ENCODE results near the gene GCG.

GCG gene

DNA sequence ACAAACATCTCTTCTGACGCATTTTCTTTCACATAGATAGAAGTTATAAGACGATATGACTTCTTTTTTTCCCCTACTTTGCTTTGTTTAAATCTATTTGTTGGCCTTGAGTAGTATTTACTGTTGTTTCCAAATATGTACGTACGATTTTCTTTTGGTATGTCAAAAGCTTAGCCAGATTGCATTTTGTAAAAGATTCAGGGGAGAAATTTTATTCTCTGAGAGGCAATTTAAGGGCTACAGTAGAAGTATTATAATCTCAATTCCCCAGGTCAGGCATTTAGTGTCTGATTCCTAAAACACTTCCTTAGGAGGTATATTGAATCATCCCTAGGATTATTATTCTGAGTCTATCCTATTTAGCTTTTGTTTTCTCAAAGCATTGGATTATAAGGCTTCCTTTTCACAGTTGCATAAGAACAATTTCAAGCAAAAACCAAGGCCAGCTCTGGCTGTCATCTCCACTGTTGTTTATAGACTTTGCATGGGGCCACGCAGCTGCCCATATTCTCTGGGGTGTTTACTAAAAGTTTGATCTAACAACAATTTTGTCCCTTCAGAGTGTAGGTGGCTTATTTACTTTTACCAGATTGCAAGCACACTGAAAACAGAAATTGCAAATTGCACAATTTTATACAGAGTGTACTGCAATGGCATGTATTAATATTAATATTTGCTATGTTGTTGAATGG, 33.6 kb upstream of the GCG start:
- DNase-seq (ENCODE audit: low read depth): no peak
- TF ChIP-seq, protein P1, sequence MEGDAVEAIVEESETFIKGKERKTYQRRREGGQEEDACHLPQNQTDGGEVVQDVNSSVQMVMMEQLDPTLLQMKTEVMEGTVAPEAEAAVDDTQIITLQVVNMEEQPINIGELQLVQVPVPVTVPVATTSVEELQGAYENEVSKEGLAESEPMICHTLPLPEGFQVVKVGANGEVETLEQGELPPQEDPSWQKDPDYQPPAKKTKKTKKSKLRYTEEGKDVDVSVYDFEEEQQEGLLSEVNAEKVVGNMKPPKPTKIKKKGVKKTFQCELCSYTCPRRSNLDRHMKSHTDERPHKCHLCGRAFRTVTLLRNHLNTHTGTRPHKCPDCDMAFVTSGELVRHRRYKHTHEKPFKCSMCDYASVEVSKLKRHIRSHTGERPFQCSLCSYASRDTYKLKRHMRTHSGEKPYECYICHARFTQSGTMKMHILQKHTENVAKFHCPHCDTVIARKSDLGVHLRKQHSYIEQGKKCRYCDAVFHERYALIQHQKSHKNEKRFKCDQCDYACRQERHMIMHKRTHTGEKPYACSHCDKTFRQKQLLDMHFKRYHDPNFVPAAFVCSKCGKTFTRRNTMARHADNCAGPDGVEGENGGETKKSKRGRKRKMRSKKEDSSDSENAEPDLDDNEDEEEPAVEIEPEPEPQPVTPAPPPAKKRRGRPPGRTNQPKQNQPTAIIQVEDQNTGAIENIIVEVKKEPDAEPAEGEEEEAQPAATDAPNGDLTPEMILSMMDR (IDR thresholded peaks at IDR 0.05; ENCODE audit: insufficient read depth, low read depth, low read length, missing control alignments): no peak
- H3K4me3 ChIP-seq (ENCODE audit: low read depth, low read length): no peak overlapping the region

GRCh38 chr2:162184821-162185450, 32.9 kb upstream of the GCG start:
- no peak overlapping the region for H3K4me3 ChIP-seq (ENCODE audit: low read depth, low read length)
- DNase-seq (ENCODE audit: low read depth): no peak
- TF ChIP-seq, protein P1 (IDR thresholded peaks at IDR 0.05; ENCODE audit: insufficient read depth, low read depth, low read length, missing control alignments): no peak

- TF ChIP-seq, protein P1 (IDR thresholded peaks at IDR 0.05; ENCODE audit: insufficient read depth, low read depth, low read length, missing control alignments): no peak
- no peak for DNase-seq (ENCODE audit: low read depth)
- no peak overlapping the region for H3K4me3 ChIP-seq (ENCODE audit: low read depth, low read length)
These were observed 32.3 kb upstream of the GCG start for GRCh38 chr2:162184359-162184758.

- H3K4me3 ChIP-seq (ENCODE audit: low read depth, low read length): no peak overlapping the region
- DNase-seq (ENCODE audit: low read depth): no peak
- TF ChIP-seq, protein P1 (IDR thresholded peaks at IDR 0.05; ENCODE audit: insufficient read depth, low read depth, low read length, missing control alignments): no peak
These were observed 30.3 kb upstream of the GCG start for GRCh38 chr2:162182395-162182794.

DNA sequence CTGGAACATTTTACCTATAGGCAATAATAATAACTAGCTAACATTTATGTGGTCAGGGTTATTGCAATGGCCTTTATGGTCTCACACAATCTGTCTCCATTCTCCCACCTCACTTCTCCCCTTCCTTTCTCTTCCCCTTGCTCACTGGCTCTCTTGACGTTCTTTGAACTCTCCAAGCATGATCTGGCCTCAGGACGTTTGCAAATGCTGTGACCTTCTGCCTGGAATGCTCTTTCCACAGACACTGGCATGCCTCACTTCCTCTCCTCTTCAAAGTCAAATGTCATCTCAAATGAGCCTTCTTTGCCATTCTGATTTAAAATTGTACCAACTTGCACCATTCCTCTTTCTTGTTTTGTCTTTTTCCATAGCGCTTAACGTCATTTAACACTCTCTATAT, 25.3 kb upstream of the GCG start:
- TF ChIP-seq, protein P1 (IDR thresholded peaks at IDR 0.05; ENCODE audit: insufficient read depth, low read depth, low read length, missing control alignments): no peak
- H3K4me3 ChIP-seq (ENCODE audit: low read depth, low read length): no peak overlapping the region
- DNase-seq (ENCODE audit: low read depth): no peak

DNA sequence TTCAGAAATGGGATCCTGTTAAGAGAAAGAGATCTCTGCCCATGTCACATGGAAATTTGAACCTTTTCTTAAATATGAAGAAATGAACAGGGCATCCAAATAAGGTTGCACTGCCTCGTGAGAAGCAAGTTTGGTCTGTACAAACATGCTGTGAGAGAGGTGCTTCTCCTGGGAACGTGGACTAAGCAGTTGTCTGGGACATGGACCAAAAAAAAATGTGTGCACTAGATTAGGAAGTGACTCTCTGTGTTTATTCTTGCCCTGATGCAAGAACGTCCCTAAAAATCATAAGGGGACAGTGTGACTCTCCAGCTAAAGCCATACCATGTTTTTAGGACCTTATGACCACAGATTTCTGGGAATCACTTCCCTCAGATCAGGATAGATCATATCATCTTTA, 23.7 kb upstream of the GCG start:
- no peak overlapping the region for H3K4me3 ChIP-seq (ENCODE audit: low read depth, low read length)
- TF ChIP-seq, protein P1 (IDR thresholded peaks at IDR 0.05; ENCODE audit: insufficient read depth, low read depth, low read length, missing control alignments): no peak
- DNase-seq (ENCODE audit: low read depth): no peak

All from GM12865 (cell line).